ENCODE measurements around the gene ARHGAP11A. TPM values are rescaled to one million over a fixed set of nuclear protein-coding genes. Genes with fewer than 3 reads are reported as not detected.

ARHGAP11A gene
- total RNA-seq, 2 donors from 2014 or later = 2.6 to 3.8 TPM

DNA sequence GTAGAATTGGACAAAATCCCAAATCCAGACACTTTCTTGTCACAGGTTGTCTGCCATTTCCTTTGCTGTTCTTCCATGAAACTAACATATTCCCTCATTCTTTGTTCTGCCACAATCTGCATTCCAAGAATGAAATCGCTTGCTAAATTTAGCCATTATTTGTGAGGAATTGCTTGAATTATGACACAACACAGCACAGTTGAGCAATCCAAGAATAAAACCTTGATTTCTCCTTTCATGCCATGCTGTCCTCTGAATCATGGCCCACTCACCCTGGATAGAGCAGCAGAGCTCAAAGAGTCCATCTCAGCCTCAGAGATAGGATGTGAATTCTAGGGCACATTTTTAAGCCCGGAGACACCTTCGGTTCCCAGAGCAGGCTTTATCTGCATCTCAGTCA lies 67.3 kb downstream of the ARHGAP11A start:
- peak in 1 of 2 donors; percentile 57 for ATAC-seq
- intact Hi-C loops (cut with DNase I) = no loop called here

DNA sequence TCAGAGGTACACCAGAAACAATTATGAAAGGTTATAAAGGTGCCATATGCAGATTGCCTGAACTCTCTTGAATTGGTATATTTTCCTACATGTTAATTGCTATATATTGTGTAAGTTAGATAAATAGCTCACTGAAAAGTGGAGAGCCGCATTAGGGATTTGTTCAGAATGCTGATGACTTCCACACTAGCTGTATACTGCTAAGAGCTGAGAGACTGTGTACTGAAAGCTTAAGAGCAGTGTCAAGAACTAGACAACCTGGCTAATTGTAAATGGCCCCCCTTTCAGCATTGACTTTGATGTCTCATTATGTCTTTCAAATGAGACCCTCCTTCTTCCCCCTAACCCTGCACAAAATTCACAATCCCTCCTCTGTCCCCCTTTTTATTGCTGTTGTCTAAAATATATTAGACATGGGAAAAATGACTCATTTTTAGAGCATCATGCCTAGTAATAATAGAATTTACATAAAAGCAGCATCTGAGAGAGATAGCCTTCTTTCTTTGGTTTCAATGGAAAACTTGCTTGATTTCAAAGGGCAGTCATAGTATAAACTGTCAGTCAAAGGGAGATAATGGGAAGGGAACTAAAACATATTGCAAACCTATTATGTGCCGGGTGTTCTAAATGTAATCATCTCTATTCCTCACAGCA lies 67.8 kb downstream of the ARHGAP11A start:
- DNase-seq = no peak
- ATAC-seq = no peak
- intact Hi-C loops (cut with DNase I) = no loop called here

More for the DNA sequence above, 67.3 kb downstream of the ARHGAP11A start:
- no peak for DNase-seq

DNA sequence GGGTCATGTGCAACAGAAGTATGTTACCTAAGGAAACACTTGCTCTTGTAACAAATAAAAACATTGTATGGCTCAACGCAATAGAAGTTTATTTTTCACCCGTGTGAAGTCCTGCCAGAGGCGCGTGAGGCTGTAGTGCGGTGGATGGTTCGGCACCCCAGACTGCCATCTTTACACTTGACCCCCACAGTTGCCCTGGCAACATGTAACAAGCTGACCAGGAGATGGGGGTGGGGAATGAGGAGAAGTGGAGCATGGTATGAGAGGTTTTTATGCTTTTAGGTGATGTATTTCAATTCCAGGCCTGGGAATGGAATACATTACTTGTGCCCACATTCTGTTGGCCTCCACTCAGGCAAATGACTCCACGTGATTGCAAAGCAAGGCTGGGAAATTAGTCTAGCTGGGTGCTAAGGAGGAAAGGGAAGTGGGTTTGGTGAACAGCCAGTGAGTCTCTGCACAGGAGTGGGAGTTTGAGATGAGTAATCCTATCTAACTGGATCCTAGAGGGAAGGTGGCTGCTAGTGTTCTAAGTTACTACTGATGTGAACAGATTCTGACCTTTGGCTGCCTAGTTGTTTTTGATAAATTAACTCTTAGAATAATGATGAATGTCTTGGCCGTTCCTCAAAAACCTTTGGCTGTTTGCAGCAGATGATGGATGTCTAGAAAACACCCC lies 68.7 kb downstream of the ARHGAP11A start:
- ATAC-seq (peak in 1 of 2 donors; percentile 87), DNase-seq (no peak)
- intact Hi-C loops (cut with DNase I) = no loop called here

DNA sequence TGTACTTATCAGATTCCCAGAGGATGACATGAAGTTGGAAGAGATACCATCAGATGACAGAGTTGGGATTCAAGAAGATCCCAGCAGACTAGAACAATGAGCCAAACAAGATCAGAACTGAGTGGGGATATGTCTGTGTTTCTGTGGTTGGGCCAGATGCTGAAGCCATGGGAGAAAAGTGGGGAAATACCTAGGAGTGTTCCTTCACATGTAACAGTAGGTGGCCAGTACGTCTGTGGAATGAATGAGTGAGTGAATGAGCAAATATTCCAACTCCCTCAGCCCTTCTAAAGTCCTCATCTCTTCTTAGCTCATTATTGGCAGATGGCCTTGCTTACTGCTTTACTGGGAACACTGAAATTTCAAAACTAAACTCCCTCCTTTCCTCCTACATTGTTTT lies 70.3 kb downstream of the ARHGAP11A start:
- no peak for DNase-seq
- intact Hi-C loops (cut with DNase I) = no loop called here
- ATAC-seq = no peak

DNA sequence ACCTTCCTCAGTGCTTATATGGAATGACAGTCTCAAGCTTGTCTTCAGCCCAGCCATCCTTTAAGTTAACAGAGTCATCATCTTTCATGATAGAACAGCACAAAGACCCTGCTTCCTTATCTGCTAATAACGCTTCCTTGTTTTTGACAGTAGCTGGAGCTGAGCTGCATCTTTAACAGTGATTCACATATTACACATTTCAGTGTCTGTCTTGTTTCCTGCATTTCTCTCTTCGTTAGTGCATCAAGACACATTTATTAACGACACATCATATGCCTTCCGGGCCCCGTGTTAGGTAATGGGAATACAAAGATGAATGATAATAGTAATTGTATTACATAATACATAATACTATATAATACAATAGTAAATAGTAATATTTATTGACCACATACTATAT lies 72.3 kb downstream of the ARHGAP11A start:
- intact Hi-C loops (cut with DNase I) = no loop called here
- DNase-seq (no peak), ATAC-seq (no peak)

DNA sequence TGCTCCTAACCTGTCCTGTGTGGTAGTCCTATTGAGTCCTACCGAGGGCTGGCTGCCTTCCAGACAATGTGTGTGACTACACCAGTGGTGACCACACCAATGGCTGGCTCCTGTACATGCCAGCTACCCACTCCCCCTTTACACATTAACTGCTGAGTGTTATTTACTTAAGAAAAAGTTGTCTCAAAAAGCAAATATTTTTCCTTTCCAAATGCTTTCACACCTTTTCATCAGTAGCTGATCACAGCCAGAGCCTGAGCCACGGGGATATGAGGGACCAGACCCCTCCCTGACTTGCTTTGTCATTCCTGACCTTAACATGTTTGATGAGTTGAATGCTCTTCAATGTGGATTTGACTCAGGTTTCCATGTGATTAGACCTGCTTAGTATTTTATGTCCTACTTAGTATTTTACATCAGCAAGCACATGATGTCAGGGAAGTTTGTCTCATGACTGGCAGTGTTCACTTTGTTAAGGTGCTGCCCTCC lies 72.9 kb downstream of the ARHGAP11A start:
- no peak for DNase-seq
- intact Hi-C loops (cut with DNase I) = no loop called here
- no peak for ATAC-seq

Other genes starting within 250 kb of the ARHGAP11A start
- gene GOLGA8K, start 212.2 kb upstream of the ARHGAP11A start, total RNA-seq = under 1 TPM; 0.63 to 0.77 TPM
- gene GOLGA8O, start 159.9 kb upstream of the ARHGAP11A start, total RNA-seq = 1 to 10 TPM; 1.6 to 1.7 TPM
- 1 to 10 TPM; 8.8 to 9.2 TPM for gene GOLGA8N, start 22.0 kb upstream of the ARHGAP11A start, total RNA-seq
- under 1 TPM; 0.73 to 0.91 TPM for gene SCG5, start 26.2 kb downstream of the ARHGAP11A start, total RNA-seq
- gene GREM1, start 102.5 kb downstream of the ARHGAP11A start, total RNA-seq = 1 to 10 TPM; 1.1 to 2.6 TPM

Measured in left cardiac atrium (tissue), 4 donors.